ENCODE data around the gene NAPA. TPM values are rescaled to one million over a fixed set of nuclear protein-coding genes. Genes with fewer than 3 reads are reported as not detected.
"Not testable (repeated sequence)": the region's sequence is repeated elsewhere in the genome, so short reads cannot be mapped to it uniquely, and the experiment has no call there.

The NAPA gene
- total RNA-seq, 1 experiment from 2014 or later, result 147 TPM

GRCh38 chr19:47492571-47493377 is 22.1 kb downstream of the NAPA start:
- in situ Hi-C loops (cut with HindIII; ENCODE audit: low pct_unique_long_range_greater_than_20kb, low sequenced_read_pairs), result no loop called here
- DNase-seq (ENCODE audit: low read depth, low spot score), result no peak

GRCh38 chr19:47492137-47492533 is 22.7 kb downstream of the NAPA start:
- in situ Hi-C loops (cut with HindIII; ENCODE audit: low pct_unique_long_range_greater_than_20kb, low sequenced_read_pairs), result no loop called here
- no peak for DNase-seq (ENCODE audit: low read depth, low spot score)

GRCh38 chr19:47491358-47492136 is 23.3 kb downstream of the NAPA start:
- in situ Hi-C loops (cut with HindIII; ENCODE audit: low pct_unique_long_range_greater_than_20kb, low sequenced_read_pairs), result no loop called here
- no peak for DNase-seq (ENCODE audit: low read depth, low spot score)

- in situ Hi-C loops (cut with HindIII; ENCODE audit: low pct_unique_long_range_greater_than_20kb, low sequenced_read_pairs), result no loop called here
- DNase-seq (ENCODE audit: low read depth, low spot score), result no peak
Observed at GRCh38 chr19:47490847-47491246, 24.0 kb downstream of the NAPA start.

DNA sequence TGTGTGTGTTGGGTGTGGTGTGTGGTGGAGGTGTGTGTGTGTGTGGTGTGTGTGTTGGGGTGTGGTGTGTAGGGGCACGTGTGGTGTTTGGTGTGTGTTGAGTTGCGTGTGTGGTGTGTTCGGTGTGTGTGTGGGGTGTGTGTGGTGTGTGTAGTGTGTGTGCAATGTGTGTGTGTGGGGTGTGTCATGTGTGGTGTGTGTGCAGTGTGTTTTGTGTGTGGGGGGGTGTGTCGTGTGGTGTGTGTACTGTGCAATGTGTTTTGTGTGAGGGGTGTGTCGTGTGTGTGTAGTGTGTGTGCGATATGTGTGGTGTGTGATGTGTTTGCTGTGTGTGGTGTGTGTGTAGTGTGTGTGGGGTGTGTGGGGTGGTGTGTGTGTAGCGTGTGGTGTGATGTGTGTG is 24.8 kb downstream of the NAPA start:
- no peak for DNase-seq (ENCODE audit: low read depth, low spot score)
- in situ Hi-C loops (cut with HindIII; ENCODE audit: low pct_unique_long_range_greater_than_20kb, low sequenced_read_pairs), result no loop called here

GRCh38 chr19:47489072-47489914 is 25.6 kb downstream of the NAPA start:
- in situ Hi-C loops (cut with HindIII; ENCODE audit: low pct_unique_long_range_greater_than_20kb, low sequenced_read_pairs), result no loop called here
- DNase-seq (ENCODE audit: low read depth, low spot score), result no peak

DNA sequence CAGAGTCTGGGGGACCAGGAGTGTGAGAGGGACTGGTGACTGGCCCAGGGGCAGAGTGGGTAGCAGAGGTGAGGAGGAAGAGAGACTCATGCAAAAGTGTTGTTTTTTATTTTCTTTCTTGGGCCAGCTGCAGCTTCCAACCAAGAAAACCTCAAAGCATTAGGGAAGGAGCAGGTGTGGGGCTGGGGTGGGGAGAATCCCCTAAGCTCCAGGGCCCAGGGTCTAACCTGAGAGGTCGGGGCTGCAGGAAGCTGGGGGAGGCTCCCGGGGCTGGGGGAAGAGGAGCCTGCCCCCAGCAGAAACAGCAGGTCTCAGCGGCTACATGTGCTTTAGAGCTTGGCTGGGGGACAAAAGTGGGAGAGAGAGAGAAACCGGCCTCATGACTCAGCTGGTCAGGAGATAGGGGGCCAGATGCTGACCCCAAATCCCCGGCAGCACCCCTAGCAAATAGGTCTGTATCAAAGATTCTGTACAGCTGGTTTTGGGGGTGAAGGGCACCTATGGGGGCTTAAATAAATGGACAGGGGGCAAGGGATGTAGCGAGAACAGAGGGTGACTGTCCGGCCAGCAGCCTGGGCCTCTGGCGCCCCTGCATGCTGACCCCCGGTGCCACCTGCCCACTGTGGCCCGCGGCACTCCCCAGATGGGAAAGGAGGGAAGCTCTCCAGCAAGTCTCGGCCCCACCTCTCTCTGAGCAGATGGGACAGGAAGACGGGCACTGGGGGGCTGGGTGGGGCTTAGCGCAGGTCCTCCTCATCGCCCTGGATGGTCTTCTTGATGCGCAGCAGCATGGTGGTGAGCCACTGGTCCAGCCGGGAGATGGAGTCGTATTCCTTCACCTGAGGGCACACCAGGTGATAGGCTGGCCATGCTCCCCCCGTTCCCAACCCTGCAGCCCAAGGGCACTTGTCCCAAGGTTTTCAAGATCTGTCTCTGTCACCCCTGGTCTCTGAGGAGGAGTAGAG is 27.0 kb downstream of the NAPA start:
- in situ Hi-C loops (cut with HindIII; ENCODE audit: low pct_unique_long_range_greater_than_20kb, low sequenced_read_pairs), result no loop called here
- DNase-seq (ENCODE audit: low read depth, low spot score), result no peak

DNA sequence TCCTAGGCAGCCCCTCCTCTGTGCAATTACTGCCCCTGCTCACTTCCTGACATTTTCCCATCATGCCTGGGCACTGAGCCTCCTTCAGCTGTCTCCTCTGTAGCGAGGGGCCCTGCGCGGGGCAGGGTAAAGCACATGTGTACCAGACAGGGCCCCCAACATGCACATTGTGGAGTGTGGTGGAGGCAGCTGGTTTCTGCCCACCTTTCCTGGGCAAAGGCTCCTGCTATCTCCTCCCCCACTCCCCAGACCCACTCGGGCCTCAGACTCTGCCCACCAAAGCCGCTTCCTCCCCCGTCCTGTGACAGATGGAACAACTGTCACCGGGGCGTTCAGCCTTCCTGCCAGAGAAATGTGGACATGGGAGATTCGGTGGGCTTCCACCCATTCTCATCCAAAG is 28.0 kb downstream of the NAPA start:
- in situ Hi-C loops (cut with HindIII; ENCODE audit: low pct_unique_long_range_greater_than_20kb, low sequenced_read_pairs), result no loop called here

GRCh38 chr19:47486220-47486619 is 28.6 kb downstream of the NAPA start:
- in situ Hi-C loops (cut with HindIII; ENCODE audit: low pct_unique_long_range_greater_than_20kb, low sequenced_read_pairs); DNase-seq (ENCODE audit: low read depth, low spot score): not testable (repeated sequence)

More for the DNA sequence above, 28.0 kb downstream of the NAPA start:
- DNase-seq (ENCODE audit: low read depth, low spot score), result no peak

- no peak for DNase-seq (ENCODE audit: low read depth, low spot score)
- in situ Hi-C loops (cut with HindIII; ENCODE audit: low pct_unique_long_range_greater_than_20kb, low sequenced_read_pairs), result no loop called here
Observed at GRCh38 chr19:47485210-47485609, 29.7 kb downstream of the NAPA start.

DNA sequence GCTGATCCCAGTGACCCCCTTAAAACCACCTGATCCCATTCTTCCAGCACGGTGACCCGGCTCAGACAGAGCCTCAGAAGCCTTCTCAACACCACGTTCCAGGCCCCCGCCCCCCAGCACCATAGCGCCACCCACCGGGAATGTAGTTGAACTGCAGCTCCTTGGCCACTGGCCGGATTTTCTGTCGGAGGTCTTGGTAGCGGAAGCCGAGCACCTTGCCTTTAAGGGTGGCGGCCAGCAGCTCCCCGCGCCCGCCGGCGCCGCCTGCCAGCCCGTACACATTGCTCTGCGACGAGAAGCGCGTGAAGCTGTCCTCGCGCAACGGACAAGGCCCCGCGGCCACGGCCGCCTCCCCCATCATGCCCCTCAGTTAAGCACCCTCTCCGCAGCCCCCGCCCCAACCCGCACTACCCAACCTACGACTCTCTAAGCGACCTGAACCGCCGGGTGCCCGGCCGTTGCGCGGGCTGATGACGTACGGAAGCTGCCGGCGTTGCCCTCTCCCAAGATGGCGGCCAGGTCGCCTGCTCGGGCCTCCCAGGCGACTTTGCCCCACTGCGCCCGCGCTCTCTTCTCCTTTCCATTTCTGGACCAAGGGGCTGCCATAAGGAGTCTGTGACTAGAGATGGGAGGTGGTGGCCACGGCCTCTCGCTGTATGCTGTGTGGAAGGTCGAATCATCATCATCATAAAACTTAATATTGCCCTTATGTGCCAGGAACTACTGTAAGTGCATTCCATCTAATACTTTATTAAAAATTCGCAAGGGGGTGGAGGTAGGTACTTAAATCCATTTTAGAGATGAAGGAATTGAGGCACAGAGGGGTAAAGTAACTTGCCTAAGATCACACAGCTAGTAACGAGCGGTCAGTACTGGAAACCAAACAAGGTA is 30.8 kb downstream of the NAPA start, which contains the start of gene KPTN:
Gene KPTN (minus strand): TSS at position 420 of the 891 bp plus-strand sequence. CDS start 59 bp downstream, at position 361.
- peak; percentile 88 for DNase-seq (ENCODE audit: low read depth, low spot score)

DNA sequence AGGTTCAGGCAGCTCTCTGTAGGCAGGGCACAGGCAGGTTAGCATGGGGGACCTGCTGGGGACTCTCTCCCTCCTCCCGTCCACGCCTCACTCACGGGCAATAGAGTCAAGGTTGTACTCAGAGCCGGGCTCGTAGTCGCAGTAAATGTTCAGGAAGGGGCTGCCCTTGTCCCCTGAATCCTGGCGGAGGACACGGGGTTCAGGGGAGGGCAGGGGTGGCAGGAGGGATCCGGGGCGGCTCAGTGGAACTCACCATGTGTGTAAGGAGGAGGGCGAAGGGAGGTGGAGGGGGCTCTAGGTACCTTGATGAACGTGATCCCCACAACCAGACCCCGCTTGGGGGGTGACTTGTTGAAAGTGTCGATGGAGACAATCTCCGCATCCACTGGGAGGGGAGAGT is 31.7 kb downstream of the NAPA start:
- DNase-seq (ENCODE audit: low read depth, low spot score), result no peak
- in situ Hi-C loops (cut with HindIII; ENCODE audit: low pct_unique_long_range_greater_than_20kb, low sequenced_read_pairs), result no loop called here

More for the DNA sequence above, 30.8 kb downstream of the NAPA start, which contains the start of gene KPTN:
- in situ Hi-C loops (cut with HindIII; ENCODE audit: low pct_unique_long_range_greater_than_20kb, low sequenced_read_pairs), result no loop called here

GRCh38 chr19:47481460-47482052 is 33.3 kb downstream of the NAPA start:
- in situ Hi-C loops (cut with HindIII; ENCODE audit: low pct_unique_long_range_greater_than_20kb, low sequenced_read_pairs), result no loop called here
- no peak for DNase-seq (ENCODE audit: low read depth, low spot score)

DNA sequence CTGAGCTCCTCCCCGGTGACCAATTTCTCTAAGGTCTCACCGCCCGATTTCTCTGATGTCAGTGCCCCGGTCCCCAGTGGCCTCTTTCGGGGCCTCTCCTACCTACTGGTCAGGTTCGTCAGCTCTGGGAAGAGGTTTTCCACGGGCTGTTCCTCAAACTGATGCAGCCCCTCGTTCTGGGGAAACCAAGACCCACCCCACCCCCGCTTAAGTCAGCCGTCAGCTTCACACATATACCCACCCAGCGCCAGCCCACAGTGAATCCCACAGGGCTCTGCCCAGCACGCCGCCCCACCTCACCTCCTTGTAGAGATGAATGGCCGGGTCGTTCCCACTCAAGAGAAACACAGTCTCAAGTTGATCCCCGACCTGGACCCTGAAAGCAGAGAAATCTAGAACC is 34.2 kb downstream of the NAPA start:
- in situ Hi-C loops (cut with HindIII; ENCODE audit: low pct_unique_long_range_greater_than_20kb, low sequenced_read_pairs), result no loop called here
- DNase-seq (ENCODE audit: low read depth, low spot score), result no peak

DNA sequence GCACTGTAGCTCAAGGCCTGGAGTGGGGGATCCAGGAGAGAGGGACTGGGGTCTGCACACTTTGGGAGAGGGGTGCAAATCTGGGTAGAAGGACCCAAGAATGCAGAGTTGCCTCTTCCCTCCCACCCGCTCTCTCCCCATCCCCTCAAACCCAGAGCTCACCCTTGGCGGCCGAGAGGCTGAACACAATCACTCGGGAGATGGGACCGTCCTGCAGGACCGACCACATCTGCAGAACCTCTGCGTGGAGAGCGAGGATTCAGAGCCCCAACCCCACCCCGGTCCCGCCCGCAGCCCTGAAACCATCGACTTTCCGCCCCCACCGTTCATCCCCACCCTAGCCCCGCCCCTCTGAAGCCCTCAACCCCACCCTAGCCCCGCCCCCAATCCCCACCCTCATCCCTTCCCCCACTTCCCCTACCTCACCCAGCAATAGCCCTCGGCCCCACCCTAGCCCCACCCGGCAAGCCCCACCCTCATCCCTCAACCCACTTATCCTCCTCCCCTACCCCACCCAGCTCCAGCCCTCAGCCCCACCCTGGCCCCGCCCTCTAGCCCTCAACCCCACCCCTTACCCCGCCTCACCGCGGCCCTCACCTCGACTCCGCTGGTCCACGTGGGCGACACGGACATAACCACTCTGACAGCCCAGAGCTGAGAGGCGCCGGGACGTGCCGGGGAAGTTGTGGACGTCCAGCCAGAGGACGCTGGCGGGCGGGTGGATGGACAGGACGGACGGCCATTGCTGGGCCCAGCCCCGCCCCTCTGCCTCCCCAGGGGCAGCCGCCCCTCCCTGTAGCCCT is 35.0 kb downstream of the NAPA start:
- DNase-seq (ENCODE audit: low read depth, low spot score), result no peak
- in situ Hi-C loops (cut with HindIII; ENCODE audit: low pct_unique_long_range_greater_than_20kb, low sequenced_read_pairs), result no loop called here

All from SK-MEL-5 (cell line).